Measurements from ENCODE around the gene C2CD3.
"Not testable (repeated sequence)": the region's sequence is repeated elsewhere in the genome, so short reads cannot be mapped to it uniquely, and the experiment has no call there.

C2CD3 gene

DNA sequence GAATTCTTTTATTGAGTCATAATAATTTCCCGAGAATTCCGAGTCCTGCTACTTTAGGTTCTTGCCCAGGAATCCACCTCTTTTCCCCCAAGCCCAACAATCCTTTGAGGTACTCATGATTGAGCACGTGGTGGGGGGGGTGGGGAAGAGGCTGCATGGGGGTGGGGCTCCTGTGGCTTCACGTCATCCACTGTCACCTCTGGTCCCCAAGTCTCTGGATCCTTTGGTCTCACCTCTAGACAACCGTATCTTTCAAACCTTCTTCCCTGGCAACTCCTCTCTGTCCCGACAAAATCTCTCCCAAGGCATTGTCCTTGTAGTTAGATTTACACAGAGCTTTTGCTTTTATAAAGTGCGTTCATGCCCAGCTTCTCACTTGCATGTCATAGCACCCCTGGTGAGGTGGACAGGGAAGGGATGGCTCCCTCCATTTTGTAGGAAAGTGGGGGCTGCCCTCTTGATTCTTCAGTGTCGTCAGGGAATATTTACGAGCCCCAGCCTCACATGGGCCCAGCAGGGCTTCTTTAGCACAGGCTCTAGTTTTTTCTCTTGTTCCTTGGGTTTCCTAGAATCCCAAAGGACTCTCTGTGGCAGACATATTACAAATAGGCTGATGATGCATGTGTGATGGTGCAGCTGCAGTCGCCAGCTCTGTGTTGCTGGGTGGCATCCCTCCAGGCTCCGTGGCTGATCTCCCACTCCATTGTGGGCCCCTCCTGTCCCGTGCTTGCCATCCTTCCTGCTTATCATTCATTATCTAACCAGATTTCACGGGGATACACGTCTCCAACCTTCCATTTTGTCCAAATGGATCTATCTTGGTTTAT is 170.3 kb downstream of the C2CD3 start:
- DNase-seq: no peak

DNA sequence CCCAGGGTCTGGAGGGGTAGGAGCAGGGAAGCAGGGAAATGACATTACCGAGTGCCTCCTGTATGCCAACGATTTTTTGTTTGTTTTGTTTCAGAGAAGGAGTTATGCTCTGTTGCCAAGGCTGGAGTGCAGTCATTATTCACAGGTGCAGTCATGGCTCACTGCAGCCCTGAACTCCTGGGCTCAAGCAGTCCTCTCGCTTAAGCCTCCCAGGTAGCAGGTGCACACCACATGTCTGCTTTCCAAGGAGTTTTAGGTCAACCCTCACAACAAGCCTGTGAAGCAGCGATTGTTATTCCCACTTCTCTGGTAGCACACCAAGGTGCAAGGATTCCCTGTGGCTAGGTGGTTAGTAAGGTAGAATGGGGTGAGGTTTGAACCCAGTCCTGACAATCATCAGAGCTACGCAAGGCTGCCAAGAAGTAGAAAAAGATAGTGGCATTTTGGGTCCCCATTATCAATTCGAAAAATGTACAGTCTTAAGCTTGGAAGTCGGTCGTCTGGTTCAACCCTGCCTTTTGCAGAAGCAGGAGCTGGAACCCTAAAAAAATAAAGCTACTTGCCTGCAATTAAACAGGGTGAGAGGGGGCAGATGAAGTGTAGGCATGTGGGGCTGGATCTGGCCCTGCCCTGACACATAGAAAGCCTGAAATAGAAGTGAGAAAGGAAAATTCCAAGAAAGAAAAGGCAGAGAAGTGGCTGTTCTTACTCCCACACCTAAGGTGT is 171.1 kb downstream of the C2CD3 start:
- no peak for DNase-seq

DNA sequence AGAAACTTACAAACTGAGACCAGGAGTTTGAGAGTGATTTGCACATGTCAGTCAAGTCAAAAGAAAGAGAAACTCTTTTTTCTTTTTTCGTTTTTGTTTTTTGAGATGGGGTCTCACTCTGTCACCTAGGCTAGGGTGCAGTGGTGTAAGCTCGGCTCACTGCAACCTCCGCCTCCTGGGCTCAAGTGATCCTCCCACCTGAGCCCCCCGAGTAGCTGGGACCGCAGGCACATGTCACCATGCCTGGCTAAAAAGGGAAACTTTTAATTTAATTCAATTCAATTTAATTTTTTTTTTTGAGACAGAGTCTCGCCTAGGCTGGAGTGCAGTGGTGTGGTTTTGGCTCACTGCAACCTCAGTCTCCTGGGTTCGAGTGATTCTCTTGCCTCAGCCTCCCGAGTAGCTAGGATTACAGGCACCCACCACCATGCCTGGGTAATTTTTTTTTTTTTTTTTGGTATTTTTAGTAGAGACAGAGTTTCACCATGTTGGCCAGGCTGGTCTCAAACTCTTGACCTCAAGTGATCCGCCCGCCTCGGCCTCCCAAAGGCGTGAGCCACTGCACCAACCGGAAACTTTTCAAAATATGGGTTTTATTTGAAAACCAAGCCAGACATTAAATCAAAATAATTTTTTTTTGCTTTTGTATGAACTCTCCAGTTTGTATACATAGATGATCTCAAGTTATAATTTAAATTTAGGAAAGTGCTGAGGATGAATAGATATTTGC is 171.8 kb downstream of the C2CD3 start:
- DNase-seq: no peak

DNA sequence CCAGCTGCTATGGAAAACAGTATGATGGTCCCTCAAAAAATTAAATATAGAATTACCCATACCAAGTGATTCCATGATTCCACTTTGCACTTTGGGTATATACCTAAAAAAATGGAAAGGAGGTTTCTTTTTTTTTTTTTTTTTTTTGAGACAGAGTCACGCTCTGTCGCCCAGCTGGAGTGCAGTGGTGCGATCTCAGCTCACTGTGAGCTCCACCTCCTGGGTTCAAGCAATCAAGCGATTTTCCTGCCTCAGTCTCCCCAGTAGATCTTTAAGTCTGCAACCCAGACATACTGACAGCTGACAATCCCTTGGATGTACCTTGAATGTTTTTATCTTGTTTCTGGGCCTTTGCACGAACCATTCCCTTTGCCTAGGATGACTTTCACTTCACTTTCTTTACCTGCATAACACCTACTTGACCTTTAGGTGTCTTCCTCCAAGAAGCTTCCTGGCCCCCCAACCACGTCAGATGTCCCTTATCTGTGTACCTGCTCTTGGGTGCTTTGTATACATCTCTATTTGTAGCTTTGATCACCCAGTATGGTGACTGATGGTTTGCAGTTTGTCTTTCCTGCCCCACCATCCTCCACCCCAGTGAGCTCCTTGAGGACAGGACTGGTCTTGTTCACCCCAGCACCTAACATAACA is 173.6 kb downstream of the C2CD3 start:
- no peak for DNase-seq

DNA sequence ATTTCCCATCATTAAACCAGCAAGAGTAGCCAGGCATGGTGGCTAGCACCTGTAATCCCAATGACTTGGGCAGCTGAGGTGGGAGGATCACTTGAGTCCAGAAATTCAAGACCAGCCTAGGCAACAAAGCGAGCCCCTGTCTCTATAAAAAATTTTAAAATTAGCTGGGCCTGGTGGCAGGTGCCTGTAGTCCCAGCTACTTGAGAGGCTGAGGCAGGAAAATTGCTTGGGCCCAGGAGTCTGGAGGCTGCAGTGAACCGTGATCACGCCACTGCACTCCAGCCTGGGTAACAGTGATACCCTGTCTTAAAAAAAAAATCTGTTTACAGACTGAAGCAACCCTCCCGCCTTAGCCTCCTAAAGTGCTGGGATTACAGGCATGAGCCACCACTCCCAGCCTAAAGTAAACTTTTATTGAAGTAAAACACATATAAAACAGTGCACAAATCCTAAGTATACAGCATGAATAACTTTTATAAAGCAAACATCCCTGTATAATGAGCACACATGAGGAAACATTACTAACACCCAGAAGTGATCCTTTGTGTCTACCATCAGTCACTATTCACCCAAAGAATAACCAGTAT is 174.5 kb downstream of the C2CD3 start:
- DNase-seq: no peak

DNA sequence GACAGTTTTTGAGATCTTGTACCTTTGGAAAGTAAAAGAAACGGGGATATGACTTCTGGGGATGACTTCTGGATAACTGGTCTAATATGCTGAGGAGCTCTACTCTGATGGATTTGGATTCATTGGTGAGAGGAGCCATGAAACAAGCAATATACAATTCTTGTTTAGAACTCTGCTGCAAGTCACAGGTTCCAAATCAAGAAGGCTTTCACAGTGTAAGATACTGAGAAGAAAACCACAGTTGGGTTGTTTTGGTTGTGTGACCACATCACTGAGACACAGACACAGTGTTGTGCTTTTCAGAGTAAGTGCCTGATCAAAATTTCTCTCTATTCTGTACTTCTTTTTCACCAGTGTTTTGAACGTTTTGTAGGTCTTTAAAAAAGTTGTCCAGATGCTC is 175.1 kb downstream of the C2CD3 start:
- DNase-seq: no peak

DNA sequence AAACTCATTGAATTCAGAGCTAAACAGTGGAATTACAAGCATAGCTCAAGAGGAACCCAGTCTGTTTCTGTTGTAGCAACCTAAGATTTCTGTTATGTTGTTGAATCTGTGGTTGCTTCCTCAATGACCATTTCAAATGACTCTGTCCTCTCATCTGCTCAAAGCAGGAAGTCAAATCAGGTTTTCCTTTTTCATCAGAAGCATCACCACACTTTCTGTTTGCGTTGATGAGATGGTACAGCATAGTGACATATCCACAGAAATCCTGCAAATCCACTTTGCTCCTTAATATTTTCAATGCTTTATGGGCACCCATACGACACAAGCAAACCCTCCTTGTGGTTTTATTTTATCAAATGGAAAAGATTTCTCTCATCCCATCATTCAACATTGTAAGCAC is 175.6 kb downstream of the C2CD3 start:
- peak; percentile 67 for DNase-seq

DNA sequence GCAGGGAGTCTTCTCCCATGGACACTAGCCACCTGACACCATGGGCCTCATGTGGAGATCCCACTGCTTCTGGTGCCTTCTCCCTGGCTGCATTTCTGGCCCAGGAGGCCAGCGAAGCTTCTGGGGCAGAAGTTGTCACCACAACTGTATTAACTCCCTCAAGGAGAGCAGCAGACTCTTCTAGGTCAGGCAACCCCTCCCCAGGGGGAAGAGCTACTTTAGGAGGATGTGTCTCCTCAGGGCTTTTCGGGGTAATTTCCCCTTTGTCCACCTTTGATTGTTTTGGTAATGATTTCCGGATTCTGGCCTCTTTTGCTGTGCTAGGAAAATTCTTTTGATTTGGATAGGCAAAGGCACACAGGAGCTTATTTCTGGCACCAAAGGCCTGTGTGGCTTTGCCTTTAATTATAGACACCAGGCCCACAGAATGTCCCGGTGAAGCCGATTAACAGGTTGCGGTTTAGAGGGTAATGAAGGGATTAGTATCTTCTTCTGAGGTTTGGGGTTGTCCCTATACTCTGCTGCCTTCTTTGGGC is 179.3 kb downstream of the C2CD3 start:
- no peak for DNase-seq

DNA sequence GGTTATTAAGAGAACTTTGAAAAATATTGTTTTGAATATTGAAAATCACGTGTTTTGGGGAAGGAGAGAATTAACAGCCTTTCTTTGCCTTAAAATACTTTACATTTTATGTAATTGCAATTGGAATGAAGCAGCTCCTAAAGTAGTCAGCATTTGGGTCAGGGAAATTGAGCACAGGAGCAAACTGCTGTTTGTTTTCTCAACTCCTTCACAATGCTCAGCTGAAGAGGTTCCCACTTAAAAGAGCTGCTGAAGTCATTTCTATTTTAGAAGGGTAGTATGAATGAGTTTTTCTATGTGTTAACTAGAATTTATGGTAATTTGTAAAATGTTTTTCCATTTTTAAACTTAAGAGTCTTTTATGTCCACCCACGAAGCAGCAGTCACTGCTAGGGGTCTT is 180.1 kb downstream of the C2CD3 start:
- DNase-seq: no peak

DNA sequence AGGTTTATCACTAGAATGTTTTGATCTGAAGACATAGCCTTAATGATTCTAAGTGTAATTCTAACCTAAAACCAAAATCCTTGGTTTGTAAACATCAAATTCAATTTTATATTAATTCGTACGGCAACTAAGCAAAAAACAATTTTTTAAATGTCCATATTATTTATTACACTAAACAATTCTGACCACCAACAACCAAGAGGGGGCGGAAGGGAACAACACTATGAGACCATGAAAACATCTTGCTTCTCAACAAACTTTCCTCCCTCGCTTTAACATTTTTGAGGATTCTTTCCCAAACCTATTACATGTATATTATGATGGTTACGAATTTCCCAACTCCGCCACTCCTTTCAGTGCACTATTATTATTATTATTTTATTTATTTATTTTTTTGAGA is 181.6 kb downstream of the C2CD3 start:
- peak; percentile 5 for DNase-seq

DNA sequence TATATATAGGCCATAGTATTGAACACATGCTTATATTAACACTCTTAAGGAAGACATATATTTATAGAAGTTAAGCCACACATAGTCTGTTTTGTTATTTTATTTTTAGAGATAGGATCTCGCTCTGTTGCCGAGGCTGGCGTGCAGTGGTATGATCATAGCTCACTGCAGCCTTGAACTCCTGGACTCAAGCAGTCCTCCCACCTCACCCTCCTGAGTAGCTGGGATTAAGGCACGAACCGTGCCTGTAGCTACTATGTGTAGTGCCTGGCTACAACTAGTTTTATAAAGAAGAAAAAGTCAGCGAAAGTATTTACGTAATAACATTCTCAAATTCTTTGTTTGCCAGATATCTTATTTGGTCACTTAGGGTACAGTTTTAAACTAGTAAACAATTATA is 182.6 kb downstream of the C2CD3 start:
- no peak for DNase-seq

DNA sequence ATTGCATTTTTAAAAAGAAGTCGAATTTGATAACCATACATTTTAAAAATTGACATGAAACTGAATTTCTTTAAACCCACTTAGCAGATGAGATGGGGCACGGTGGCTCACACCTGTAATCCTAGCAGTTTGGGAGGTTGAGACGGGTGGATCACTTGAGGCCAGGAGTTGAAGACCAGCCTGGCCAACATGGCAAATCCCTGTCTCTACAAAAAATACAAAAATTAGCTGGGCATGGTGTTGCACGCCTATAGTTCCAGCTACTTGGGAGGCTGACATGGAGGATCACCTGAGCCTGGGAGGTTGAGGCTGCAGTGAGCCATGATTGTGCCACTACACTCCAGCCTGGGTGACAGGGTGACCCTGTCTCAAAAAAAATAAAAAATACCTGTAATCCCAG is 185.1 kb downstream of the C2CD3 start:
- not testable (repeated sequence) for DNase-seq

DNA sequence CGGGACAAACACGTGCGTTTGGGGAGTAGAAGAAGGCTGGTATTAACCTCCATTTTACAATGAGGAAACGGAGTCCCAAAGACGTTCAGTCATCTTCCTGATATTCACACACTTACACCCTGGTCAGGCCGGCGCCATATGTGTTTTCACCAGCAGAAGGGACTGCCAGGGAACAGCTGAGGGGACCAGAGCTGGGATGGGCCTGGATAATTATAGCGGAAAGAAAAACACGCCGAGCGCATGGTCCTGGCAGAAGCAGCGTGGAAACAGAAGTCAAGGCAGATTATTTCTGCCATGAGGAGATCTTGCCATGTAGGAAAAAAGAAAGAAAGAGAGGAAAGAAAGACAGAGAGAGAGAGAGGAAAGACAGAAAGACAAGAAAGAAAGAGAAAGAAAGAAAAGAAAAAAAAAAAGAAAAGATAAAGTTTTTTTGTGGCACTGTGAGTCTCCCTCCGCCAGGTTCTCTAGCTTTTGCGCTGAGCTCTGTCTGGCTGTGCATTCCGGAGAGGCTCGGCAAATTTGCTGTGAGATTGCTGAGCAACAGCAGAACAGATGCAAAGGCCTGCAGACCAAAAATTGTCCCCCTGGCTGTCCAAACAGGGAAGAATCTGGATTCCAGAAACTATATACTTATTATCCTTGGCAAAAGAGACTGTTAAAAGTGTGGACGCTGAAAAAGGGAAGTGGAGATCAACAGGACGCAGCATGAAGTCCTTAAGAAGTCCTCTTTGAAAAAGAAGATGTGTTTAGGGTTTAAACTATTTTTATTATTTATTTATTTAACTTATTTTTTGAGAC is 186.9 kb downstream of the C2CD3 start:
- DNase-seq: peak; percentile 50

DNA sequence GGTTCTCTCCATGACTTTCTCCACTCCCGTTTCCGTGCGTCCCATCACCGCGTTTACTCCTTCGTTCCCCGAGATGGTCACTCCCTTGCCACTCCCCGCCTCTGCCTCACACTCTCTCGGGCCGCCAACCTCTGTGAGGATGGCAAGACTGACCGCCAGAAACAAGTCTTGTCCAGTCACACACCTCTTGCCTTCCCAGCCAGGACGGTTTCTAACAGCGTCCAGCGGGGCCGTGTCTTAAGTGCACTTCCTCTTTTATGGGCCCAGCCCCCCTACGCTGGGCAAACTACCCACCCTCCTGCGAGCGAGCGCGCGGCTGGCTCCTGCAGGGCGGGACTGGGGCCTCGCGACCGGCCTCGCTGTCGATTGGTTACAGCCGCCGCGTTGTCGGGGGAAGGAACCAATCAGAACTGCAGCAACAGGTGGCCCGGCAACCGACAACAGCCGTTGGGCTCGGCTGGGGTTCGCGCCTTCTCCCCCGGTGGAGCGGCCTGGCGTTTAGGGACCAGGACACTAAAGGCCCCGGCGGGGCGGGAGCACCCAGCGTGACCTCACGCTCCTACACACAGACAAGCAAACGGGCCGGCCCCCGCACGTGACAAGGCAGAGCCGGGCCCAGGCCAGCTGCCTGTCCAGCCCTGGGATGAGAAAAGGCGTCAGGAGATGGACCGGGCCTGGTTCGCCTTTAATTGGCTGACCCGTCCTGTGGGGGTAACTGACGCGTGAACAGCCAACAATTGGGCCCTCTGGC is 187.6 kb downstream of the C2CD3 start:
- DNase-seq: peak; percentile 97

DNA sequence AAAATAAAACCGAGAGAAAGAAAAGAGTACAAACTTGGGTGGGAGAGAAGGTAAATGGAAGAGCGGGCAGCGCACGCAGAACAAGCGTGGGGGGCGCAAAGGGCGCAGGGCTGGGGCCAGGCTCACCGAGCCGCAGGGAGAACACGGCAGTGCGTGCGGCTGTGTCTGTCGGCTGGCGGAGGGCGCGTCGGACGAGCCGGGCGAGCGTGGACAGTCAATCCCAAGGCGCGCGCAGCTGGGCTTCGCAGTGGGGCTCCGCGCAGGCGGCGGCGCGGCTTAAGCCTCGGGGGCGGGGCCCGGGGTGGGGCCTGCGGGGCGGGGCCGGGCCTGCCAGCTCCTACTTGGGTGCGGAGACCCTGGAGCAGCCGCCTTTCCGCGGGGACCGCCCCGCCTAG is 188.2 kb downstream of the C2CD3 start, which contains the start of gene UCP2:
Gene UCP2, minus strand, starts transcription at position 249 of the 395 bp plus-strand sequence. CDS start 4,465 bp downstream, outside the sequence.
- peak; percentile 90 for DNase-seq

DNA sequence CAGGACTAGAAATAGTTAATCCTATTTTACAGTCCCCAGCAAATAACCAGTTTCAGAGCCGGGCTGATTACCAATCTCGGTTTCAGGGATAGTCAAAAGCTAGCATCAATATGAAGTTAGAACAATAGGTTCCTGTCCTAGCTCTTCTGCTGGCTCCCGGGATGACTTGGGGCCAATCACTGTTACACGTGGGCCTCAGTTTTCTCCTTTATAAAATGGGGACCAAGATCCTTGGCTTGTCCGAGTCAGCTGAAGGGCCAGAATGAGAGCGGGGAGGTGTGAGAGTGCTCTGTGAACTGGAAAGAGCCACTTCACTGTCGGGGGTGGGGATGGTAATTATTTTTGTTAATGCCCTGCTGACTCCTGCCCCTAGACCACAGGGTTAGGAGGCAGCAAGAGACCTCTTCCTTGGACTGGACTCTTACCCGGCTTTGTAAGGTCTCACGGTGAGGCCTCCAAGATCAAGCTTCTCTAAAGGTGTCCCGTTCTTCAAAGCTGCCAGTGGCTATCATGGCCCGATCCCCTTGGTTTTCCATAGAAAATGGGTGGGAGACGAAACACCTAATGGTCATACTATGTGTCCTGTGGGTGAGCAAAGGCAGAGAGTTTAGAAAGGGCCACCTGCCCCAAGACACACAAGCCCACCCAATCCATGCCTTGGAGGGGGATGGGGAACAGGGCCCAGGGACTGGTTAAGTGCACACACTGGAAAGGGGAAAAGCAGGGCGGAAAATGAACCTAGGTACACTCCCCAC is 189.6 kb downstream of the C2CD3 start:
- no peak for DNase-seq

DNA sequence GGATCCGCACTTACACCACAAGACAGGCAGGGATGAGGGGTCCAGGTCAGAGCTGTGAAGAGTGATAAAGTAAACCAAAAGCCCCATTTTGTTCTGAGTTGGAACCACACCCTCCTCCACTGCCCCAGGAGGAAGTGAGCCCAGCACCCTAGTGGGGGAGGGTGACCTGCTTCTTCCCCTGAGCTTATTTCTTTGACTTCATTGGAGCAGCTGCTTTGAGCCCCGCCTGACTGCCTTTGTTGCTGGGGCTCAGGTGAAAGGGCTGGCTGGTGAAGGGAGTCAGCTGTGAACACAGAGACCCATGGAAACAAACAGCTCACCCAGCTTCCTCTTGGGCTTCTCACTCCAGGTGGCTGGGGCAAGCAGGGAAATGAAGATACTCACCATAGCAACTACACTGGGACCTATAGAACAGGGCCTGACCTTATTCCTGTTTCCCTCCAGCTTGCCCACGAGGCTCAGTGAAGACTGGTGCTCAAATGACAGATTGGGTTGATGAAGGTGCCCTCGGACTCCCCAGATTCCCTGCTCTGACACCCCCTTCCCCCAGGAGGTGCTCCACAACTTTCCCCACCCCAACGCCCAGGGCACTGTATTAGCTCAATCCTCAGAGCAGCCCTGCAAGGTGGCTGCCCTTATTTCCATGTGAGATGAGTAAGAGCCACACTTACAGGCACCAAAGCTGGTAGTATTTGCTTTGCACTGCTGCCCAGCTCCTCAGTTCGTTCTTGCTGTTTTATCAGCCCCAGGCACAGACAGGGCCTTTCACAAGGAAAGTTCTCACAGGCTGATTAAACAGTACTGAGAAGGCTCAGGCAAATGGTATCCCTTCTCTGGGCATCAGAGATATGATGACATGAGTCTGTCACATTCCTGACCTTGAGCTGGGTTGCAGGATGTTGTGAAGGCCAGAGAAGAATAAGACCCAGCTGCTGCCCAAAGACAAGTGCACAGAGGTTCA is 190.5 kb downstream of the C2CD3 start:
- peak; percentile 53 for DNase-seq

DNA sequence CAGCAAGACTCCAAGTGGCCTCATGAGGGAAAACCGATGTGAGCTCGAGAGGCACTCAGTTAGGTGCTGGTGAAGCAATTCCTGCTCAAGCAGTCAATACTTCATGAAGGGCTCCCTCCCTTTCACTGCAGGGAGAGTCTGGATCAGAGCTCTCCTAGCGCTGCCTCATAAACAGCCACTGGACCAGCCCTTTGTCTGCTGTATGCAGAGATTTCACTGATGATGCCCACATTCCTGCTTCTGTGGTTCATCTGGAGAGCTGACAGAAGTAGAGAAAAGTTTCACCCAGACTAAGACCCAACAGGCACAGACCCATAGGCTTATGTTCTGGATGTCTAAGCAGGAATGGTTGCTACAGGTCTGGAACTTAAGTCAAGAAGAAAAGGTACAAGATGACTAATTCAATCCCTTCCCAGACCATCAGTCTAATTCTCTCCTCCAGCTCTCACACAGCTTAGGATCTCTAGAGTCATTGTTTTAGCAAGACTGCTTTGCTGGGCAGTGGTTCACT is 192.2 kb downstream of the C2CD3 start:
- no peak for DNase-seq

All from GF-D8 (cell line).